NOMO-1 (cell line): Measurements from ENCODE around the gene CLTB.

Source experiments
- DNase-seq, 2 experiments: peaks; one replicate each; lab custom pipeline; 2025; ENCODE audit not compliant: unreplicated experiment in 2 of 2; lab: John Stamatoyannopoulos, UW

Gene CLTB

DNA sequence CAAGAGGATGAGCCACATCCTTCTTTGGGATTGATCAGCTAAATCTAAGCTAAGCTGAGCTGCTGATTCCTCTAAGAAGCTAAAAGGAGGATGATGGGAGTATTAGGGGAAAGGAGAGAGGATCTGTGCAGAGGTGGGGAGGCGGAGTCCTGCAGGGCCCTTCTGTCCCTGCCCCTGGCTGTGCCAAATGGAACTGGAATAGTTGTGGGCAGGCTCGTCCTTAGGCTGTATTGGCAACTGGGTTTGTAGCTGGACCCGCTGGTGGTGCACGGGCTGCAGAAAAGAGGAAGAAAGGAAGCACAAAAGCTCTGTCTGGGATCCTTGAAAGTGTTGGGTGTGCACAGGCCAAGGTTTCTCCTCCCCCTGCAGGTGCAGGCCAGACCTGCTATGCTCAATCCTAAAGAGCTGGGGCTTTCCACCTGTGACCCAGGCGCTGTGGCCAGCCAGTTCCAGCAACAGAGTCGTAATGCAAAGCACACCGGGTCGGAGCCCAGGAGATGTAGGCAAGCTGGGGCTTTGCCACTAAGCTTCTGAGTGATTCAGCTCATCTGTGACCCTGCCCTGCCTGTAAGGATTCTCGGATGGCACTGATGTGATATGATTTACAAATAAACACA, 9.8 kb downstream of the CLTB start:
- no peak for DNase-seq

DNA sequence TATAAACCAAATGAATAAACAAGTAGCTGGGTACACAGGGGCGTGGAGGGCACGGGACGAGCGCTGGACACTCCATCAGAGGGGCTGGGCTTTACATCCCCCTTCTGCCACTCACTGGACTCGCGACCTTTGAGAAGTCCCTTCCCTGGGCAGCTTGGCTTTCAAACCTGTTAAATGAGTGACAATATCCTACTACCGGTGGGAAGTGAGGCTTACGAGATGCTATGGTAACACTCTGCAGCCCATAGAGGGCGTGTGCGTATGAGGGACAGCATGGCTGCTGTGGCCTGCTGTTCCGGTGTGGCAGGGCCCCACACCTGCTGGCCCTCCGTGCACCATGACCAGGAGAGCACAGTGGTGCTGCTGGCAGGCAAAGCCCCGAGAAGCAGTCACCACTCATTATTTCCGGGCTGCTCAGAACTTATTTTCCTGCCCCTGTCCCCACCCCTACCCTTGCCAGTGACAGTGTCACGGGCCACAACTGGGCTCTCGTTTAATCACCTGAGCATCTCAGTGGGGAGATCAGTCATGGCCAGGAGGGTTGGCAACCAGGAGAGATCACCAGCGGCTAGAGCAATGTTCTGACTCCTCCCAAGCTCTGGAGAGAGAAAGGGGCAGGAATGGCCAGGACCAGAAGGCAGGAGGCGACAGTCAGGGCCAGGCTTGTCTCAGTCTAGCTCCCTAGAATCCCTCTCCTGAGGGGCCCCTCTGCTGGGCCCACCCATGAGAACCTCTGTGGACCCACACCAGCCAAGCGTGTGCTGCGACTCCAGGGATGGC, 10.5 kb downstream of the CLTB start:
- DNase-seq: no peak

DNA sequence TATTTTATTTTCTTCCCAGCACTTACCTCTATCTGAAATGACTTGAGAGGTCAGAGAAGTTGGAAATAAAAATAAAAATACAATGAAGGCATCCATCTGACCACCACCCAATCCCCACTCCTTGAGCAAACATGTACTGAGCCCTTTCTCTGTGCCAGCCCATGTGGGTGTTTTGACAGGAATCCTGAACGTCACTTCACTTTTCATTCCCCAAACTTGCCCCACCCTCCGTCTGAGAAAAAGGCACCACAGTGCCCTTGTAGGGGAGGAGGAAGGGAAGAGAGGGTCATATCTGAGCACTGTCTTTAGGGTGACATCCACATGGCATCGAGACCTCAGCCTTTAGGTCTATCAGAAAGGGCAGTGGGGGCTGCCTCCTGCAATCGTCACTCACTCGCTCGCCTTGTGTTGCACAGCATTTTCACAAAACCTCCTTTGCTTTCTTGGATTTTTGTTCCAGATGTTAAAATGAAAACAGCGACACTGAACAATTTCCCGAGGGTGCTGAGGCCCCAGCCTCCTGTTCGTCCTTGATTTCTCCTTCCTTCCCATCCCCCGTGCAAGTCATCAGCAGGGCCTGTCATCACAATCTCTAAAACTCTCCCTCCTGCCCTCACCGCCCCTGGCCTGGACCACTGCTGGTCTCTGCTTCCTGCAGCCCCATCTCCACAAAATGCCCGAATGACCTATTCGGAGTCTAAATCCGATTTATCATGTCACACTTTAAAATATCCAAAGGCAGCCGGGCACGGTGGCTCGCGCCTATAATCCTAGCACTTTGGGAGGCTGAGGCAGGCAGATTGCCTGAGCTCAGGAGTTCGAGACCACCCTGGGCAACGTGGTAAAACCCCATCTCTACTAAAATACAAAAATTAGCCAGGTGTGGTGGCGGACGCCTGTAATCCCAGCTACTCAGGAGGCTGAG, 14.8 kb downstream of the CLTB start:
- no peak for DNase-seq

DNA sequence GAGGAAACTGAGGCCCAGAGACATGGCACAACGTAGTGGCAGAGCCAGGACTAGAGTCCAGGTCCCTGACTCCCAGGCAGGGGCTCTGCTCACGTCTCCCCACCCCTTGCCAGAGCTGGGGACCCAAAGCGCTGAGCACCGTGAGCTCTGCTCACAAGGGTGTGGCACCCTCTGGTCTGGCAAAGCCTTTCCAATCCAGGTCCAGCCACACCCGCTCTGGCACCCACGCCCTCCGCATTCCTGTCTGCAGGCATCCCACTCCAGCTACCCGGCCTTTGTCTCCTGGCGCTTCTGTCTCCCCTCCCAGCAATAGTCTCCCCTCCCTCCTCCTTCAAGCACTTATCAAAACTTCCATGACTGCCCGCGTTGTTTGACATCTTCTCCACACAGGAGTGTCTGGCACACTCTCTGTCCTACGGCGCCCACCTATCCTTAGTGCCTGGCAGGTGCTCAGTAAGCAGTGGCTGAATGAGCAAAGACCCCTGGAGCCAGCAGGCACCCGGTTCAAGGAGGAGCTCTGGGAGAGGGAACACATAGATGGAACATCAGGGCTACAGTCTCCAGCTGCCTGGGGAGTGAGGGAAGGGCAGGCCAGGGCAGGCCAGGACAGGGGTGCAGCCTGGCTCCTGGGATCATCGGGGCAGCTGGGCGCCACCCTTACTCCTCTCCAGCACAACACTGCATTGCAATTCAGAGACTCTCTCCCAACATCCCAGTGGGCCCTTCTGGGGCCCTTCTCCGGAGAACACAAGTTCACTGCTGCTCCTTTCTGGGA, 15.8 kb downstream of the CLTB start:
- no peak for DNase-seq

DNA sequence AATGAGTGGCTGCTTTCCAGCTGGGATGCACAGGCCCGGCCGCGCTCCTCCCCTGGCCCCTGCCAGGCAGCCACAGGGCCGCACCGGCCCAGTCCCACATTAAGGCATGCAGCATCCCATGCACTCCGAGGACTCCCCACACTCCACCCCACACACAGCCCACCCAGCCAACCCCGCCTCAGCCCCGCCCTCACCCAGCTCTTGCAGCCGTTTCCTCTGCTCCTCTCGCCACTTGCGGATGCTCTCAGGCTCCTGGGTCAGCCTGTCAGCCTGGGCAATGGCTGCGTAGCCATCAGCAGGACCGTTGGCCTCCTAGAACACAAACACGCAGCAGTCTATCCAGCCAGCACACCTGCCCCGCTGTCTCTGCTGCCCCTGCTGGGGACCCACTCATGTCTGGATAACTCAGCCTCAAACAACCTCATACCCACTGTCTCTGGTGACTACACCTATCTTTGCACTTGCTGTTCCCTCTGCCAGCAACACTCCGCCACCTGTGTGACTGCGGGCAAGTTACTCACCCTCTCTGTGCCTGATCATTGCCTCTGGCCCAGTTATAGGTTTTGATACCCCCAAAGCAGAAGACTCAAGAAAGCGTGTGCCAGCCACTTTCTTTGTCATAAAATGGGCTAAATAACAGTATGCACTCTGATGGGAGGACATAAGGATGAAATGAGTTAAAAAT, 18.5 kb downstream of the CLTB start:
- no peak for DNase-seq

DNA sequence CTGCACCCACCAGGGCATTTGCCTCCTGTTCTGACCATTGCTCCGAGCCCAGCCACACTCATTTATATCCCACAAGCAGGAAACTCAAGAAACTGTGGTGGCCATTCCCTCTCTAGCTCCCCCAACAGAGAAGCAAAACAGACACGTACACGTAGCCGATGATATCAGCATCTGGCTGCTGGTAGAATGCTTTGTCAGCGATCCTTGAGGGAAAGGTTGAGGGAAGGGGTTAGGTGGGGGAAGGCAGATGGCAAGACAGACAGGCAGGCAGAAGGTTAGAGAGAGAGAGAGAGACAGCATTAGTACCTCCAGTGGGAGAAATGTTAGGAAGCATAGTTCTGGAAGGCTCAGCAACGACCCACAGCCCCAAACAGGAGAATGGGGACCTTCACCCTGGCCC, 20.0 kb downstream of the CLTB start:
- no peak for DNase-seq

DNA sequence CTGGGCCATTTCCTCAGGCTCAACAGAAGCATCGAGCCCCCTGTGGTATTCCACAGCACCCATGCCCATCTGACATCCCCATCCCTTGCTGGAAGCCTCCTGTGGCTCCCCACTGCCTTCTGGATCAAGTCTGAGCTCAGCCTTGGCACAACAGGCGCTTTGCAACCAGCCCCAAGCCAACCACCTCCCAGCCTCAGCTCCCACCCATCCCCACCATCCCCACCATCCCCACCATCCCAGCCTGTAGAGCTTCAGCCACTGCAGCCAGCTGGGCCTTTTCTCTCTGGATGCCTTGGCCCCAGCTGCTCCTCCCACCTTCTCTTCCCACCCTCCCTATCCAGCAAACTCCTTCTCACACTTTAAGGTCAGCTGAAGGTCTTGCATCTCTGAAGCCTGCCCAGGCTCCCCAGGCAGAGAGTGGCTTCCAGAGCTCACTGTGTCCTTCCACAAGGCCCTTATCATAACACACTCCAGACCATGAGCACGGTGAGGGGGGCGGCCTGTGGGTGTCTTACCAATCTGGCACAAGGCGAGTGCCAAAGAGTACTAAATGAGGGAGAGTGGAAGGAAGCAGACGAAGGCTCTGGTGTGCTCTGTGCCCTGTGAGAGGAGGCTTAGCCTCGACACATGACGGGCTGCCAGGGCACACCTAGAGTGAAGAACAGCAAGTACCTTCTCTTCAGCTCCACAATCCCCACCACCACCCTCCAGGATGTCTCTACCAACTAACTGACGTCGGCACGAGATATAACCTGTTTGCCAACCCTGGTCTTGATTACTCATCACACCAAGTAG, 21.3 kb downstream of the CLTB start:
- DNase-seq: no peak

DNA sequence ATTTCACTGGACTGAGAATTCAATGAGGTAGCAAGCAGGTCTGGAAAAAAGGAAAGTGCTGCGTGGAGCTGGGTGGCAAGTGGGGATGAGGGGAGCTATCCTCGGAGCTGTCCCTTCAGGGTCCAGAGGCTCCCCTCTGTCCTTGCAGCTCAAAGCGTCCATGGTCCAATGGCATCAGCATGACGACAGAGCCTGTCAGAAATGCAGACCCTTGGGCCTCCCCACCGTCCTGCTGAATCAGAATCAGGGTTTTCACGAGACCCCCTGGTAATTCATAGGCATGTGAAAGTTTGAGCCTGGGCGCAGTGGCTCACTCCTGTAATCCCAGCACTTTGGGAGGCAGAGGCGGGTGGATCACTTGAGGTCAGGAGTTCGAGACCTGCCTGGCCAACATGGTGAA, 22.2 kb downstream of the CLTB start:
- DNase-seq: no peak

DNA sequence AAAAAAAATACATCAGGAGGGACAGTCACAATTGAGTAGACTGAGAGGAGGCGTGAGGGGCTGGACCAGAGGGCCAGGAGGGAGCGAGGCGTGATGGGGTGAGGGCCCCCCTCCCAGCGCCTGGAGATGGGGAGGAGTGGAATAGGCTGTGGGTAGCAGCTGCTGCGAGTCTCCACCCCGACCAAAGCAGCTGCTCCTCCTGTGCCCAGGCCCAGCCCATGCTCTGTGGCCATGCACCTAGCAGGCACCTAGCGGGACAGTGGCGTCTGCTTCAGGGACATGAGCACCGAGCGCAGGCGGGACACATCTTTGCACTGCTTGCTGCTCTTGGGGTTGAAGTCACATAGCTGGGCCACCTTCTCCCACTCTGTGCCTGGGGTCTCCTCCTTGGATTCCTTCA, 23.8 kb downstream of the CLTB start:
- no peak for DNase-seq

DNA sequence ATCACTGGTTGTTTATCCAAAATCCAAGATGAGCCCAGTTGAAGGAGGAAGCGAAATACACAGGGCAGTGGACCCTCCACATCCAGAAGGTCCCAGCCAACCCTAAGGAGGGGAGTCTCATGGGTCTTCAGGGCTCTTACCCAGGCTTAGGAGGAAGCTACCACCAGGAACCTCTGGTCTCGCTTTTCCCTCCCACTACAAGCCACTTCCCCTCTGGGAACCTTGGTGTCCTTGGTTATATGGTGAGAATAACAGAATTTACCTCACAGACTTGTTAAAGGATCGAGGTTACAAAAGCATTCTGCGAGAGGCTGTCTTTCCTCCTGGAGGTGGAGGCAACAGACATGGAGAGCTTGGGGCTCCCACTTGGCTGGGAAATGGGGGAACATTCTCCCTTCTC, 24.3 kb downstream of the CLTB start:
- DNase-seq: peak in 1 of 2 experiments; percentile 40

DNA sequence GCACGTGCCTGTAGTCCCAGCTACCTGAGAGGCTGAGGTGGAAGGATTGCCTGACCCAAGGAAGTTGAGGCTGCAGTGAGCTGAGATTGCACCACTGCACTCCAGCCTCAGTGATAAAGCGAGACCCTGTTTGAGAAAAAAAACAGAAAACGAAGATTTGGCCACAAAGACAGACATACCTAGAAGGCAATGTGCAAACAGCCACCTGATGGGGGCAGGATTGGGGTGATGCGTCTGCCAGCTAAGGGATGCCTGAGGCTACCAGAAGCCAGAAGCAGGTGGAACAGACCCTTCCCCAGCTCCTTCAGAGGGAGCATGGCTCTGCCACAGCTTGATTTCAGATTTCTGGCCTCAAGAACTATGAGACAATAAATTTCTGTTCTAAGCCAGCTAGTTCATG, 24.9 kb downstream of the CLTB start:
- no peak for DNase-seq

DNA sequence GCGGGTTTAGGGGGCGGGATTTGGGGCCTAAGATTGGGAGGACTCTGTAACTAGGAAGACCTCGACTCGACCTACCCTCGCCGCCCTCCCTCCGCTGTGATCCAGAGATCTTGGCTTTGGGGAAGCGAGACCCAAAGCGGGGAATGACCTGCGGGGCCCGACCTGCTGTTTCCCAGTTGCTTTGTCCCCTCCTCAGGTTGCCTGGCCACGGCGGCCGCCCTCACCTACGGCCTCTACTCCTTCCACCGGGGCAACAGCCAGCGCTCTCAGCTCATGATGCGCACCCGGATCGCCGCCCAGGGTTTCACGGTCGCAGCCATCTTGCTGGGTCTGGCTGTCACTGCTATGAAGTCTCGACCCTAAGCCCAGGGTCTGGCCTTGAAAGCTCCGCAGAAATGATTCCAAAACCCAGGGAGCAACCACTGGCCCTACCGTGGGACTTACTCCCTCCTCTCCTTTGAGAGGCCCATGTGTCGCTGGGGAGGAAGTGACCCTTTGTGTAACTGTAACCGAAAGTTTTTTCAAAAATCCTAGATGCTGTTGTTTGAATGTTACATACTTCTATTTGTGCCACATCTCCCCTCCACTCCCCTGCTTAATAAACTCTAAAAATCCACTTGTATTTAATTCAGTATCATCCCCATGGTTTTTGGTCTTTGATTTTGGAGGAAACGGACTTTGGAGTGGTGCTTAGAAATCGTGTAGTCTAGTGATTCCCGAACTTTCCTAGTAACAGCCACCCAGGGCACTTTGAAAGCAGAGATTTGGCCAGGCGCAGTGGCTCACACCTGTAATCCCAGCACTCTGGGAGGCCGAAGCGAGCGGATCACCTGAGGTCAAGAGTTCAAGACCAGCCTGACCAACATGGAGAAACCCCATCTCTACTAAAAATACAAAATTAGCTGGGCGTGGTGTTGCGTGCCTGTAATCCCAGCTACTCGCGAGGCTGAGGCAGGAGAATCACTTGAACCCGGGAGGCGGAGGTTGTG, 26.9 kb downstream of the CLTB start:
- DNase-seq: peak; percentile 55 to 67

DNA sequence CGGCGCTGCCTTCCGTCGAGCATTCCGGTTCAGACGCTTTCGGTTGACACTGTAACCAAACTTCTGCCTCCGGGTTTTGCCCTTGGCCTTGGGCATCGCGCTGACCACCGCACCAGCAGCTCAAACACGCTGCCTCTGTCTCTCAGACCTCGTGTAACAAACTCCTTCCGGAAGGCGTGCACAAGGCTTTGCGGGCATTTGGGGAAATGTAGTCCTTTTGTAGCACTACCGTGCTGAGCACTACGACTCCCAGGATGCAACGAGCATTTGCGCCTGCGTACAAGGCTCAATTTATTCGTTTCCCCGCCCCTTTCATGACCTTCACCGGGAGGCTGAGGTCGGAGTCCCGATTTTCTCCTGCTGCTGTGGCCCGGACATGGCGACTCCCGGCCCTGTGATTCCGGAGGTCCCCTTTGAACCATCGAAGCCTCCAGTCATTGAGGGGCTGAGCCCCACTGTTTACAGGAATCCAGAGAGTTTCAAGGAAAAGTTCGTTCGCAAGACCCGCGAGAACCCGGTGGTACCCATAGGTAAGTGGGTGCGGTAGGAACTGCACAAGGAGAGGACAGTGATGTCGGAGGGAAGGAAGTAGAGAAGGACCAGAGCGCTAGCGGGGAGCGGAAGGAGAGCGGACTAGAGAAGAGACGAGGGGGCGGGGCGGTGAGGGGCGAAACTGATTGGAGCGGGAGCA, 27.8 kb downstream of the CLTB start, which contains the start of the genes HIGD2A and NOP16:
Gene HIGD2A, plus strand, starts transcription at position 308 of the 691 bp plus-strand sequence. Its CDS starts 69 bp downstream, at position 377.
Gene NOP16, minus strand, starts transcription at position 155 of the 691 bp plus-strand sequence. Its CDS starts 59 bp downstream, at position 96.
- DNase-seq: peak; percentile 98

DNA sequence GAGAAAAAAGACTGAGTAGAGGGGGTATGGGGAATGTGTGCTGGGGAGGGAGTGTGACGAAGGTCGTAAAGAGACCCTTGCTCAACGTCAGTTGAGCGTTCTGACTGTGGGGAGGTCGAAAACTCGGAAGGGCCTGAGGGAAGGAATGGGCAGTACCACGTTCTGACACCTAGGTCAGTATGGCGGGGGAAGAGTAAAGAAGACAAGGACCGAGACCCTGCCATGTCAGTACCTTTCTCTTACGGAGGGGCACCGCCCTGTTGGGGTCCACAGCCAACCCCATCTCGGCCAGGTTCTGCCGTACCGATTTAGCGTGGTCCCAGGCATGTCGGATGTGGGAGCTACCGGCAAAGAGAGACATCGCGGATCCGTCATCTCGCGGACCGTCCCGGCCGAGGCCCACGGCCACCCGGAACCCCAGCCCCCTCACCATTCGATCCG, 28.3 kb downstream of the CLTB start:
- DNase-seq: peak; percentile 14 to 47

DNA sequence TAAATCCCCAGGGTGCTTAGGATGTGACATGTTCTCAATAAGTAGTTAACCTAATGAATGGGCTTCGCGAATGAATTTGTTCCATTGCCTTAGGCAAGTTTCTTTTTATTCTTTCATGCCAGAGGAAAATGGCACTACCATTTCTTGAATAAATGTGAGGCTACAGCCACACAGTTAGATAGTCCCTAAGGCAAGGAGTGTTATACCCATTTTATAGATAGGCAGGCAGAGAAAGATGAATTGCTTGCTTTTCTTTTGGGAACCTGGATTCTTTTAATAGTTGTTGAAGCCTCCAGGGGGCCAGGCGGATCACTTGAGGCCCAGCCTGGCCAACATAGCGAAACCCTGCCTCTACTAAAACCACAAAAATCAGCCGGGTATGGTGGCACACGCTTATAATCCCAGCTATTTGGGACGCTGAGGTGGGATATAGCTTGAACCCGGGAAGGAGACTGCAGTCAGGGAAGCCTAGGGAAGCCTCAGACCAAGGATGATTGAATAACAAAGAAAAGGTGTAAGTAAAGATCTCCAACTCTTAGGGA, 28.9 kb downstream of the CLTB start:
- DNase-seq: no peak

DNA sequence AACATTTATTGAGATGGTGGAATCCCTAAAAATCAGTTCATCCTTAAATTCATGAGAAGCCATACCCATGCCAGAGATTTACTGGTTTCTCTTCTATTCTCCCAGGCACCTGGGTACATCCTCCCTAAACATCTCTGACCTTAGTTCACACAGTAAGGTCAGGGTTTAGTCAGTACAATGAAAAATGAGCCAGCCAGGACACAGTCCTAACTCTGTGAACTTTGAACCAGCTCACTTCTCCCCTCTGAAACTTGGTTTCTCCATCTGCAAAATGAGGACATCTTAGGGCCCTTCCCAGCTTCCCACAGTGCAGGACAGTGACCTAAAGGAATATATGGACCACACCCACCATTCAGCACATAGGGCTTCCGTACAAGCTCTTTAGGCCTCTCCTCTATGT, 29.8 kb downstream of the CLTB start:
- DNase-seq: no peak

DNA sequence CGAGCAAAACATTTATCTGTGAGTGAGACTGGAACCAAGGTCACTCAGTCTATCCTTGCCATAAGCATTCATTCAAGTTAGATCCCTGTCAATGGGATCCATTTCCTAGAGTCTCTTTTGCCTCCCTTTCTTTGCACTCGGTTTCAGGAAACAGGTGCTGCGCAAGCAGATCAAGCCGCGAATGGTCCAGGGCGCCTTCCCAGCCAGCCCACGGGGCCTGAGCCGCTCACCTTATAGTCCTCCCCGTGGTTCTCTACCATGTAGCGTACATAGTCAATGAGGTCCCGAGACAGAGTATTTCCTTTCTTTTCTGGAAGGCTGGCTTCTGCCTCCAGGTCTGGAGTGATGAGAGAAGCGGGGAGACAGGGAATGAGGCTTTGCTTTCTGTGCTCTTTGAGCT, 31.3 kb downstream of the CLTB start:
- no peak for DNase-seq
